ENCODE data around the gene SPIN1.

The SPIN1 gene

GRCh38 chr9:88436379-88436778 is 48.1 kb downstream of the SPIN1 start:
- Histone ChIP-seq H3K9me3 (no peaks in the 10 kb centered on the region), H3K4me3 (ENCODE audit: low read depth, low read length) (no peak overlapping the region), H3K4me1 (no peaks in the 10 kb centered on the region), H3K27me3 (no peaks in the 10 kb centered on the region), H3K36me3 (peaks cover 8% of the 10 kb centered on the region; the same call in 1 of the 2 replicates)
- TF ChIP-seq CTCF (IDR thresholded peaks at IDR 0.05; ENCODE audit: low read depth, low read length): no peak
- DNase-seq: no peak

- Histone ChIP-seq H3K4me3 (ENCODE audit: low read depth, low read length) (no peak overlapping the region), H3K4me1 (no peaks in the 10 kb centered on the region)
These were observed 49.2 kb downstream of the SPIN1 start for GRCh38 chr9:88437210-88438146.

GRCh38 chr9:88438811-88439210 is 50.6 kb downstream of the SPIN1 start:
- Histone ChIP-seq H3K9me3 (no peaks in the 10 kb centered on the region), H3K27me3 (no peaks in the 10 kb centered on the region), H3K4me1 (no peaks in the 10 kb centered on the region), H3K36me3 (no peaks in the 10 kb centered on the region; the same call in 1 of the 2 replicates), H3K4me3 (ENCODE audit: low read depth, low read length) (no peak overlapping the region)
- DNase-seq: no peak
- TF ChIP-seq CTCF (IDR thresholded peaks at IDR 0.05; ENCODE audit: low read depth, low read length): no peak

More at GRCh38 chr9:88437210-88438146, 49.2 kb downstream of the SPIN1 start:
- TF ChIP-seq CTCF (IDR thresholded peaks at IDR 0.05; ENCODE audit: low read depth, low read length): no peak
- no peak for DNase-seq
- H3K27me3 ChIP-seq: no peaks in the 10 kb centered on the region
- H3K36me3 ChIP-seq: peaks cover 8% of the 10 kb centered on the region; the same call in 1 of the 2 replicates
- H3K9me3 ChIP-seq: no peaks in the 10 kb centered on the region

GRCh38 chr9:88441301-88442007 is 53.2 kb downstream of the SPIN1 start:
- Histone ChIP-seq H3K36me3 (no peaks in the 10 kb centered on the region), H3K9me3 (no peaks in the 10 kb centered on the region), H3K4me1 (no peaks in the 10 kb centered on the region), H3K27me3 (no peaks in the 10 kb centered on the region), H3K4me3 (ENCODE audit: low read depth, low read length) (no peak overlapping the region)
- no peak for DNase-seq
- TF ChIP-seq CTCF (IDR thresholded peaks at IDR 0.05; ENCODE audit: low read depth, low read length): no peak

- H3K36me3 ChIP-seq: no peaks in the 10 kb centered on the region
- H3K4me3 ChIP-seq (ENCODE audit: low read depth, low read length): no peak overlapping the region
- H3K27me3 ChIP-seq: no peaks in the 10 kb centered on the region
- no peak for DNase-seq
- H3K9me3 ChIP-seq: no peaks in the 10 kb centered on the region
- no peaks in the 10 kb centered on the region for H3K4me1 ChIP-seq
- no peak for TF ChIP-seq CTCF (IDR thresholded peaks at IDR 0.05; ENCODE audit: low read depth, low read length)
These were observed 55.4 kb downstream of the SPIN1 start for GRCh38 chr9:88443480-88444113.
